SK-N-SH (cell line): ENCODE measurements around the gene CCDC88C. TPM values are rescaled to one million over a fixed set of nuclear protein-coding genes. Genes with fewer than 3 reads are reported as not detected.

Source experiments
- CTCF ChIA-PET: fragments of 300-600, 350-600 bp; formaldehyde crosslinking; extraction: SDS; loops from one replicate; lab custom pipeline; 2021; lab: Yijun Ruan, JAX
- POLR2A ChIA-PET: fragments of 350-600 bp; sonication (Branson Sonifier 250); formaldehyde crosslinking; extraction: SDS; loops from one replicate; lab custom pipeline; 2020; ENCODE audit warnings: antibody characterized with exemption, inconsistent platforms; lab: Yijun Ruan, JAX
- DNase-seq: peaks from one replicate; pipeline ENCODE4 v3.0.0; 2012
- H2AFZ ChIP-seq: fragments of 200-600 bp; sonication (generic); 2 replicates; pipeline ENCODE4 v1.8.1; 2016; ENCODE audit warnings: antibody characterized with exemption, mild to moderate bottlenecking, low read depth
- H3F3A ChIP-seq: fragments of 200-600 bp; sonication (generic); replicated peaks from 2 replicates; pipeline ENCODE3; 2016; ENCODE audit warnings: antibody characterized with exemption, mild to moderate bottlenecking; ENCODE audit not compliant: insufficient read depth
- H3K27ac ChIP-seq, 2 experiments: fragments of 200-500 bp in 1 of 2; fragments of 200-600 bp in 1 of 2; sonication (Bioruptor generic) in 1 of 2; sonication (generic), shearing (Covaris generic) in 1 of 2; 2 replicates each; pipeline versions ENCODE4 v1.5.1 to v1.6.1; 2014 to 2016; ENCODE audit warnings: low read depth in 2 of 2, inconsistent platforms in 1 of 2, low read length in 1 of 2, mild to moderate bottlenecking in 1 of 2, mixed read lengths in 1 of 2
- H3K27me3 ChIP-seq: fragments of 200-600 bp; sonication (generic), shearing (Covaris generic); 2 replicates; pipeline ENCODE4 v1.6.1; 2016; ENCODE audit warnings: mixed run types; ENCODE audit not compliant: insufficient read depth
- H3K36me3 ChIP-seq, 2 experiments: fragments of 200-500 bp in 1 of 2; fragments of 200-600 bp in 1 of 2; sonication (Bioruptor generic) in 1 of 2; sonication (generic) in 1 of 2; replicated peaks in 1 of 2; 2 replicates each; pipeline versions ENCODE3 to v1.5.1; 2014 to 2016; ENCODE audit warnings: low read length in 1 of 2, mild to moderate bottlenecking in 1 of 2; ENCODE audit not compliant: insufficient read depth in 2 of 2, control insufficient read depth in 1 of 2
- H3K4me1 ChIP-seq, 2 experiments: fragments of 200-500 bp in 1 of 2; fragments of 200-600 bp in 1 of 2; sonication (Bioruptor generic) in 1 of 2; sonication (generic), shearing (Covaris generic) in 1 of 2; 2 replicates each; pipeline versions ENCODE4 v1.5.1 to v1.6.1; 2014 to 2016; ENCODE audit warnings: low read depth in 1 of 2, low read length in 1 of 2, mixed run types in 1 of 2; ENCODE audit not compliant: insufficient read depth in 2 of 2, control insufficient read depth in 1 of 2
- H3K4me2 ChIP-seq: fragments of 200-600 bp; sonication (generic), shearing (Covaris generic); 2 replicates; pipeline ENCODE4 v1.6.1; 2017; ENCODE audit warnings: mixed run types
- H3K4me3 ChIP-seq, 2 experiments: fragments of 200-500 bp in 1 of 2; fragments of 200-600 bp in 1 of 2; sonication (Bioruptor generic) in 1 of 2; sonication (generic), shearing (Covaris generic) in 1 of 2; 2 replicates each; pipeline versions ENCODE4 v1.5.1 to v1.8.1; 2014 to 2016; ENCODE audit warnings: low read depth in 2 of 2, inconsistent platforms in 1 of 2, low read length in 1 of 2, mild to moderate bottlenecking in 1 of 2, mixed read lengths in 1 of 2, moderate library complexity in 1 of 2
- H3K79me2 ChIP-seq: fragments of 200-600 bp; sonication (generic); 2 replicates; pipeline ENCODE4 v1.8.1; 2017; ENCODE audit warnings: mild to moderate bottlenecking; ENCODE audit not compliant: insufficient read depth
- H3K9ac ChIP-seq: fragments of 200-600 bp; sonication (generic); 2 replicates; pipeline ENCODE4 v1.6.1; 2017; ENCODE audit warnings: mixed run types
- H3K9me2 ChIP-seq: fragments of 200-600 bp; sonication (generic); 2 replicates; pipeline ENCODE4 v1.6.1; 2017; ENCODE audit warnings: mixed run types
- H3K9me3 ChIP-seq: fragments of 200-600 bp; sonication (generic); 2 replicates; pipeline ENCODE4 v1.6.1; 2017; ENCODE audit warnings: mixed run types, mild to moderate bottlenecking, moderate library complexity
- H4K20me1 ChIP-seq: fragments of 200-600 bp; sonication (generic); 2 replicates; pipeline ENCODE4 v1.6.1; 2017; ENCODE audit warnings: mild to moderate bottlenecking, mixed run types; ENCODE audit not compliant: insufficient read depth
- CTCF ChIP-seq: fragments of 200-600 bp; sonication (generic); IDR thresholded peaks from 2 replicates; pipeline ENCODE4 v1.6.1; 2017; ENCODE audit warnings: antibody characterized with exemption, mild to moderate bottlenecking, moderate library complexity
- ELF1 ChIP-seq: IDR thresholded peaks from 2 replicates; pipeline ENCODE4 v1.4.0; 2012
- EP300 ChIP-seq, 2 experiments: IDR thresholded peaks; 2 replicates each; pipeline versions ENCODE4 v1.4.0 to v1.6.1; 2012; ENCODE audit warnings: borderline replicate concordance in 1 of 2, low read depth in 1 of 2, low read length in 1 of 2
- FOSL2 ChIP-seq: IDR thresholded peaks from 2 replicates; pipeline ENCODE4 v1.4.0; 2012; ENCODE audit warnings: low read depth, mild to moderate bottlenecking, moderate library complexity, borderline replicate concordance
- FOXM1 ChIP-seq: IDR thresholded peaks from 2 replicates; pipeline ENCODE4 v1.4.0; 2012; ENCODE audit warnings: low read depth, mild to moderate bottlenecking
- GABPA ChIP-seq: IDR thresholded peaks from 2 replicates; pipeline ENCODE4 v1.4.0; 2012; ENCODE audit warnings: low read depth, mild to moderate bottlenecking
- JUND ChIP-seq: IDR thresholded peaks from 2 replicates; pipeline ENCODE4 v1.4.0; 2012
- PBX3 ChIP-seq: IDR thresholded peaks from 2 replicates; pipeline ENCODE4; 2012
- RCOR1 ChIP-seq: fragments of 150-350 bp; IDR thresholded peaks from 2 replicates; pipeline ENCODE4 v1.6.1; 2017; ENCODE audit warnings: antibody characterized with exemption, low read length
- SMC3 ChIP-seq: IDR thresholded peaks from 2 replicates; pipeline ENCODE4 v1.6.1; 2012; ENCODE audit warnings: low read depth, low read length, improper control_type of control experiment
- TCF12 ChIP-seq: IDR thresholded peaks from 2 replicates; pipeline ENCODE4 v1.4.0; 2012
- USF1 ChIP-seq: IDR thresholded peaks from 2 replicates; pipeline ENCODE4 v1.4.0; 2012; ENCODE audit warnings: low read depth, borderline replicate concordance
- USF2 ChIP-seq: fragments of 150-350 bp; IDR thresholded peaks from 2 replicates; pipeline ENCODE4 v1.6.1; 2017; ENCODE audit warnings: antibody characterized with exemption, low read length, low read depth, borderline replicate concordance
- YY1 ChIP-seq: IDR thresholded peaks from 2 replicates; pipeline ENCODE4 v1.4.0; 2012; ENCODE audit warnings: low read depth, mild to moderate bottlenecking
- ZBTB33 ChIP-seq: IDR thresholded peaks from 2 replicates; pipeline ENCODE4 v1.4.0; 2012; ENCODE audit warnings: low read depth, borderline replicate concordance
- WGBS: methylation state at CpG from one replicate; pipeline ENCODE4 v1.1.6; 2017; ENCODE audit warnings: low lambda C conversion rate; 5-methylcytosine and 5-hydroxymethylcytosine counted together
- polyA plus RNA-seq, 3 experiments: library from polyadenylated mRNA; depleted of rRNA; stranded (reverse); fragments of >200 nt; gene quantifications; 2 replicates each; pipeline ENCODE4 v1.2.3, GENCODE V29; 2012

Gene CCDC88C
- polyA plus RNA-seq, 1 of the 3 experiments (the other 2 are of a cell fraction): 0.39 TPM

GRCh38 chr14:91387951-91388381 is 29.7 kb downstream of the CCDC88C start:
- Histone ChIP-seq H3K79me2 (no peaks in the 10 kb centered on the region), H3K27me3 (0 out of 2 replicates have a peak, but pooled peaks cover 8% of the 10 kb centered on the region), H4K20me1 (no peaks in the 10 kb centered on the region), H3K9me2 (no peaks in the 10 kb centered on the region), H3K4me3 (no peak overlapping the region), H3K9ac (no peak overlapping the region), H3F3A (no peaks in the 10 kb centered on the region), H3K36me3 (no peaks in the 10 kb centered on the region), H3K27ac (no peak overlapping the region), H2AFZ (no peak overlapping the region), H3K9me3 (no peaks in the 10 kb centered on the region), H3K4me1 (peaks cover 0 to 9% of the 10 kb centered on the region in 2 experiments; a peak in 1 of 4 replicates), H3K4me2 (no peak overlapping the region)
- TF ChIP-seq USF1 (no peak), GABPA (no peak), ELF1 (no peak), USF2 (no peak), EP300 (IDR thresholded peaks at IDR 0.05; ENCODE audit: borderline replicate concordance in 1 of 2, low read depth in 1 of 2, low read length in 1 of 2) (no peak), FOXM1 (no peak), RCOR1 (no peak), TCF12 (no peak), YY1 (no peak), SMC3 (no peak), JUND (no peak), CTCF (no peak), PBX3 (no peak), ZBTB33 (no peak), FOSL2 (no peak)
- ChIA-PET POLR2A (no interaction called here), CTCF (interaction anchor here (1.2 to 2.2 kb wide), 4 partner anchors 10 to 64 kb away, joined by 3 to 8 read pairs (median 5); no protein-coding TSS in a partner anchor)
- WGBS: 60% methylated on average over 3 of the region's 10 CpGs
- DNase-seq: no peak
